22Rv1 (cell line): ENCODE data around the gene IQCE.

Source experiments
- CTCF ChIP-seq: fragments of 450-650 bp; IDR thresholded peaks from 2 replicates; pipeline ENCODE4 v1.5.1; 2017; ENCODE audit warnings: mild to moderate bottlenecking
- ZFX ChIP-seq: fragments of 450-650 bp; IDR thresholded peaks from 2 replicates; pipeline ENCODE4 v1.6.1; 2017; ENCODE audit warnings: antibody characterized with exemption, borderline replicate concordance

- TF ChIP-seq CTCF (no peak), ZFX (no peak)
Observed at GRCh38 chr7:2610466-2610865, 51.7 kb downstream of the IQCE start.
